NT2/D1 (cell line): ENCODE results near the gene SLC25A43.

ENCODE experiments used
- YY1 ChIP-seq: IDR thresholded peaks from 2 replicates; pipeline ENCODE4 v1.6.1; 2011; ENCODE audit not compliant: insufficient read length, insufficient read depth
- ZNF274 ChIP-seq: IDR thresholded peaks from 2 replicates; pipeline ENCODE4 v1.6.1; 2011; ENCODE audit warnings: mild to moderate bottlenecking, low read depth, low read length

GRCh38 chrX:119406776-119407175 is 7.6 kb downstream of the SLC25A43 start:
- TF ChIP-seq ZNF274 (no peak), YY1 (no peak)
